ENCODE data around the gene LY86.

Gene LY86

GRCh38 chr6:6564154-6564553, 24.4 kb upstream of the LY86 start:
- Mint-ChIP-seq H3K27me3 (peaks cover 6% of the 10 kb centered on the region), H3K4me3 (peak overlapping the region in 1 of 2 donors; percentile 20), H3K4me1 (peaks cover 62% of the 10 kb centered on the region), H3K27ac (no peak overlapping the region), H3K9me3 (peaks cover 12 to 20% of the 10 kb centered on the region in 2 donors)
- peak in 1 of 2 donors; percentile 32 for DNase-seq
- peak; percentile 37 for ATAC-seq

GRCh38 chr6:6565069-6565468, 23.5 kb upstream of the LY86 start:
- peaks cover 12 to 20% of the 10 kb centered on the region in 2 donors for H3K9me3 Mint-ChIP-seq
- H3K27me3 Mint-ChIP-seq: peaks cover 9% of the 10 kb centered on the region
- no peak overlapping the region for H3K4me3 Mint-ChIP-seq
- peaks cover 53% of the 10 kb centered on the region for H3K4me1 Mint-ChIP-seq
- H3K27ac Mint-ChIP-seq: no peak overlapping the region
- DNase-seq (no peak), ATAC-seq (no peak)

GRCh38 chr6:6565488-6565887, 23.0 kb upstream of the LY86 start:
- H3K27ac Mint-ChIP-seq: no peak overlapping the region
- H3K4me3 Mint-ChIP-seq: no peak overlapping the region
- DNase-seq: no peak
- peaks cover 9% of the 10 kb centered on the region for H3K27me3 Mint-ChIP-seq
- H3K9me3 Mint-ChIP-seq: peaks cover 12 to 20% of the 10 kb centered on the region in 2 donors
- peaks cover 48% of the 10 kb centered on the region for H3K4me1 Mint-ChIP-seq
- ATAC-seq: no peak

GRCh38 chr6:6566766-6567165, 21.8 kb upstream of the LY86 start:
- peak overlapping the region in 1 of 2 donors; percentile 30 for H3K27ac Mint-ChIP-seq
- peaks cover 12 to 27% of the 10 kb centered on the region in 2 donors for H3K9me3 Mint-ChIP-seq
- ATAC-seq (no peak), DNase-seq (no peak)
- peaks cover 9% of the 10 kb centered on the region for H3K27me3 Mint-ChIP-seq
- no peak overlapping the region for H3K4me3 Mint-ChIP-seq
- peaks cover 36% of the 10 kb centered on the region for H3K4me1 Mint-ChIP-seq

GRCh38 chr6:6569096-6569810, 19.3 kb upstream of the LY86 start:
- Mint-ChIP-seq H3K9me3 (peaks cover 3 to 20% of the 10 kb centered on the region in 2 donors), H3K4me1 (peaks cover 15% of the 10 kb centered on the region), H3K27ac (no peak overlapping the region), H3K27me3 (peaks cover 9% of the 10 kb centered on the region), H3K4me3 (no peak overlapping the region)
- DNase-seq: no peak
- ATAC-seq: no peak

- Mint-ChIP-seq H3K27ac (no peak overlapping the region), H3K9me3 (peaks cover 7 to 22% of the 10 kb centered on the region in 2 donors)
These were observed 18.7 kb upstream of the LY86 start for GRCh38 chr6:6569811-6570164.

GRCh38 chr6:6570929-6571671, 17.4 kb upstream of the LY86 start:
- Mint-ChIP-seq H3K4me3 (no peak overlapping the region), H3K27me3 (peaks cover 9% of the 10 kb centered on the region)
- ATAC-seq: no peak

More at GRCh38 chr6:6569811-6570164, 18.7 kb upstream of the LY86 start:
- no peak for DNase-seq
- Mint-ChIP-seq H3K4me1 (peaks cover 10% of the 10 kb centered on the region), H3K27me3 (peaks cover 9% of the 10 kb centered on the region), H3K4me3 (no peak overlapping the region)
- ATAC-seq: no peak

GRCh38 chr6:6575143-6575542, 13.4 kb upstream of the LY86 start:
- Mint-ChIP-seq H3K4me1 (peaks cover 10% of the 10 kb centered on the region), H3K27me3 (no peaks in the 10 kb centered on the region), H3K9me3 (peaks cover 14 to 34% of the 10 kb centered on the region in 2 donors), H3K4me3 (no peak overlapping the region), H3K27ac (no peak overlapping the region)
- DNase-seq: no peak
- no peak for ATAC-seq

More at GRCh38 chr6:6570929-6571671, 17.4 kb upstream of the LY86 start:
- Mint-ChIP-seq H3K4me1 (peaks cover 5% of the 10 kb centered on the region), H3K27ac (no peak overlapping the region), H3K9me3 (peaks cover 7 to 24% of the 10 kb centered on the region in 2 donors)
- no peak for DNase-seq

GRCh38 chr6:6577735-6578134, 10.8 kb upstream of the LY86 start:
- Mint-ChIP-seq H3K4me1 (peaks cover 26% of the 10 kb centered on the region), H3K4me3 (no peak overlapping the region), H3K27ac (no peak overlapping the region), H3K27me3 (no peaks in the 10 kb centered on the region), H3K9me3 (peaks cover 22 to 35% of the 10 kb centered on the region in 2 donors)
- DNase-seq (no peak), ATAC-seq (no peak)

GRCh38 chr6:6579281-6579680, 9.2 kb upstream of the LY86 start:
- no peak for ATAC-seq
- Mint-ChIP-seq H3K27ac (peak overlapping the region in 1 of 2 donors; percentile 60), H3K4me3 (no peak overlapping the region), H3K27me3 (no peaks in the 10 kb centered on the region), H3K9me3 (peaks cover 26 to 32% of the 10 kb centered on the region in 2 donors), H3K4me1 (peaks cover 35% of the 10 kb centered on the region)
- no peak for DNase-seq

- DNase-seq: no peak
- Mint-ChIP-seq H3K27ac (no peak overlapping the region), H3K27me3 (no peaks in the 10 kb centered on the region), H3K9me3 (peaks cover 23 to 26% of the 10 kb centered on the region in 2 donors), H3K4me1 (peaks cover 45% of the 10 kb centered on the region), H3K4me3 (no peak overlapping the region)
- ATAC-seq: no peak
These were observed 8.2 kb upstream of the LY86 start for GRCh38 chr6:6580225-6580856.

GRCh38 chr6:6581054-6581453, 7.5 kb upstream of the LY86 start:
- Mint-ChIP-seq H3K9me3 (peaks cover 23 to 26% of the 10 kb centered on the region in 2 donors), H3K4me3 (no peak overlapping the region), H3K27ac (no peak overlapping the region), H3K27me3 (no peaks in the 10 kb centered on the region), H3K4me1 (peaks cover 45% of the 10 kb centered on the region)
- DNase-seq (no peak), ATAC-seq (no peak)

GRCh38 chr6:6582131-6582530, 6.4 kb upstream of the LY86 start:
- Mint-ChIP-seq H3K4me3 (no peak overlapping the region), H3K9me3 (peaks cover 23 to 26% of the 10 kb centered on the region in 2 donors), H3K4me1 (peaks cover 51% of the 10 kb centered on the region), H3K27ac (no peak overlapping the region), H3K27me3 (no peaks in the 10 kb centered on the region)
- no peak for DNase-seq
- ATAC-seq: no peak

- H3K27ac Mint-ChIP-seq: no peak overlapping the region
- peaks cover 68% of the 10 kb centered on the region for H3K4me1 Mint-ChIP-seq
- H3K9me3 Mint-ChIP-seq: peaks cover 23 to 26% of the 10 kb centered on the region in 2 donors
- peak; percentile 64 for ATAC-seq
- no peak overlapping the region for H3K4me3 Mint-ChIP-seq
- H3K27me3 Mint-ChIP-seq: no peaks in the 10 kb centered on the region
- peak in 1 of 2 donors; percentile 34 for DNase-seq
These were observed 4.7 kb upstream of the LY86 start for GRCh38 chr6:6583836-6584235.

GRCh38 chr6:6584310-6585002, 4.1 kb upstream of the LY86 start:
- Mint-ChIP-seq H3K27me3 (no peaks in the 10 kb centered on the region), H3K4me3 (no peak overlapping the region), H3K4me1 (peaks cover 71% of the 10 kb centered on the region), H3K27ac (peak overlapping the region in 1 of 2 donors; percentile 21), H3K9me3 (peaks cover 22 to 23% of the 10 kb centered on the region in 2 donors)
- ATAC-seq (peak; percentile 57), DNase-seq (no peak)

Data from stimulated activated naive CD8-positive, alpha-beta T cell treated with anti-CD3 and anti-CD28 coated beads, Interleukin-15, amount 100 ng/mL, for 72 hours (primary cell).